Progenitor cell of endocrine pancreas (in vitro differentiated cells): ENCODE results near the gene MPP3. TPM values are rescaled to one million over a fixed set of nuclear protein-coding genes. Genes with fewer than 3 reads are reported as not detected.

Source experiments
- DNase-seq: peaks from one replicate; pipeline ENCODE4 v3.0.0; 2021; ENCODE audit warnings: low spot score; ENCODE audit not compliant: unreplicated experiment
- H3K27ac Mint-ChIP-seq: 2 replicates; pipeline ENCODE4 v1.8.0; 2021; ENCODE audit warnings: mild to moderate bottlenecking, moderate library complexity, mixed read lengths
- H3K27me3 Mint-ChIP-seq: 2 replicates; pipeline ENCODE4 v1.8.0; 2021; ENCODE audit warnings: mixed read lengths
- H3K36me3 Mint-ChIP-seq: 2 replicates; pipeline ENCODE4 v1.8.0; 2022; ENCODE audit warnings: mixed read lengths; ENCODE audit not compliant: insufficient read depth
- H3K4me1 Mint-ChIP-seq: 2 replicates; pipeline ENCODE4 v1.8.0; 2021; ENCODE audit warnings: low read depth, mixed read lengths
- H3K4me3 Mint-ChIP-seq: 2 replicates; pipeline ENCODE4 v1.8.0; 2021; ENCODE audit warnings: low read depth, mild to moderate bottlenecking, moderate library complexity, mixed read lengths
- H3K9me3 Mint-ChIP-seq: 2 replicates; pipeline ENCODE4 v1.8.0; 2021; ENCODE audit warnings: low read depth, mixed read lengths
- CTCF ChIP-seq: fragments of 200-600 bp; sonication (generic); IDR thresholded peaks from one replicate; pipeline ENCODE4 v1.5.0; 2021; ENCODE audit warnings: antibody characterized with exemption, mild to moderate bottlenecking; ENCODE audit not compliant: unreplicated experiment
- total RNA-seq: library from RNA; stranded (reverse); gene quantifications from 2 replicates; pipeline ENCODE4 v1.2.1, GENCODE V29; 2021

Gene MPP3
- total RNA-seq, 1 donor from 2014 or later, result 12.6 TPM

GRCh38 chr17:43830510-43831140 is 2.3 kb downstream of the MPP3 start:
- Mint-ChIP-seq H3K27ac (no peak overlapping the region), H3K36me3 (peaks cover 5% of the 10 kb centered on the region), H3K27me3 (peaks cover 26% of the 10 kb centered on the region), H3K9me3 (peaks cover 5% of the 10 kb centered on the region), H3K4me1 (peaks cover 18% of the 10 kb centered on the region), H3K4me3 (peak overlapping the region; percentile 56)
- no peak for TF ChIP-seq CTCF
- DNase-seq, result no peak

- Mint-ChIP-seq H3K4me1 (peaks cover 18% of the 10 kb centered on the region), H3K36me3 (peaks cover 5% of the 10 kb centered on the region), H3K27me3 (peaks cover 25% of the 10 kb centered on the region), H3K4me3 (no peak overlapping the region), H3K9me3 (peaks cover 5% of the 10 kb centered on the region), H3K27ac (no peak overlapping the region)
- TF ChIP-seq CTCF, result no peak
- DNase-seq, result no peak
Observed at GRCh38 chr17:43829738-43830137, 3.2 kb downstream of the MPP3 start.

GRCh38 chr17:43827596-43827995 is 5.3 kb downstream of the MPP3 start:
- Mint-ChIP-seq H3K36me3 (peaks cover 5% of the 10 kb centered on the region), H3K4me3 (no peak overlapping the region), H3K9me3 (no peaks in the 10 kb centered on the region), H3K27ac (no peak overlapping the region), H3K4me1 (peaks cover 11% of the 10 kb centered on the region), H3K27me3 (peaks cover 11% of the 10 kb centered on the region)
- no peak for TF ChIP-seq CTCF
- DNase-seq, result no peak

GRCh38 chr17:43826206-43826605 is 6.7 kb downstream of the MPP3 start:
- H3K4me3 Mint-ChIP-seq, result no peak overlapping the region
- peaks cover 5% of the 10 kb centered on the region for H3K27me3 Mint-ChIP-seq
- H3K4me1 Mint-ChIP-seq, result peaks cover 3% of the 10 kb centered on the region
- no peak overlapping the region for H3K27ac Mint-ChIP-seq
- peaks cover 5% of the 10 kb centered on the region for H3K36me3 Mint-ChIP-seq
- no peak for TF ChIP-seq CTCF
- no peak for DNase-seq
- no peaks in the 10 kb centered on the region for H3K9me3 Mint-ChIP-seq

GRCh38 chr17:43825567-43825966 is 7.4 kb downstream of the MPP3 start:
- TF ChIP-seq CTCF, result no peak
- Mint-ChIP-seq H3K9me3 (no peaks in the 10 kb centered on the region), H3K27me3 (peaks cover under 1% of the 10 kb centered on the region), H3K27ac (no peak overlapping the region), H3K4me3 (no peak overlapping the region), H3K36me3 (peaks cover 3% of the 10 kb centered on the region), H3K4me1 (no peaks in the 10 kb centered on the region)
- DNase-seq, result no peak
